Tibial nerve (tissue), 3 donors: ENCODE data around the gene LTF.
"Not testable (repeated sequence)": the region's sequence is repeated elsewhere in the genome, so short reads cannot be mapped to it uniquely, and the experiment has no call there.

Experiments used
- POLR2A ChIP-seq, 2 donors: fragments of 450-650 bp; IDR thresholded peaks; one replicate each; pipeline ENCODE4 v1.6.1; 2017; ENCODE audit warnings: antibody characterized with exemption in 2 of 2, mild to moderate bottlenecking in 2 of 2, moderate library complexity in 2 of 2
- TF ChIP-seq, protein P1 (sequence below), 5 experiments: fragments of 200-600 bp in 3 of 5; fragments of 450-650 bp in 2 of 5; sonication (generic) in 3 of 5; IDR thresholded peaks; one replicate each; pipeline ENCODE4 v1.5.1; 2016 to 2019; ENCODE audit warnings: antibody characterized with exemption in 5 of 5, mild to moderate bottlenecking in 3 of 5, moderate library complexity in 2 of 5

DNA sequence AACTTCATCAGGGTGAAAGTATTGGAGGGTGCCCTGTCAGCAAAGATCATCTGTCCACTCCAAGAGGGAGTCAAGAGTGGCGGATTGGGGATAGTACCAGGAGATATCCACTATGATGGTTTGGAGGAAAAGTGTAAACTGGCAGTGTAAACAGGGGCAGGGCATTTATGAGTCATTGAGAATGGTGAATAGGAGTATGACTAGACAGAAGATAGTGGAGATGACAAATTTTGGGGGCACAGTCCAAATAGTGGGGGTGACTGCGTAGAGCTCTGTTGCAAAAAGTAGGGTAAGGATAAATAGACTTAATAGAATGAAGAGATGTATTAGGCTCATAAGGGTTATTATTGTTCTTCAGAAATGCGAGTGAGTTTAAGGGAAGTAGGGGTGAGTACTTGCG, 75.9 kb downstream of the LTF start:
- TF ChIP-seq, protein P1, sequence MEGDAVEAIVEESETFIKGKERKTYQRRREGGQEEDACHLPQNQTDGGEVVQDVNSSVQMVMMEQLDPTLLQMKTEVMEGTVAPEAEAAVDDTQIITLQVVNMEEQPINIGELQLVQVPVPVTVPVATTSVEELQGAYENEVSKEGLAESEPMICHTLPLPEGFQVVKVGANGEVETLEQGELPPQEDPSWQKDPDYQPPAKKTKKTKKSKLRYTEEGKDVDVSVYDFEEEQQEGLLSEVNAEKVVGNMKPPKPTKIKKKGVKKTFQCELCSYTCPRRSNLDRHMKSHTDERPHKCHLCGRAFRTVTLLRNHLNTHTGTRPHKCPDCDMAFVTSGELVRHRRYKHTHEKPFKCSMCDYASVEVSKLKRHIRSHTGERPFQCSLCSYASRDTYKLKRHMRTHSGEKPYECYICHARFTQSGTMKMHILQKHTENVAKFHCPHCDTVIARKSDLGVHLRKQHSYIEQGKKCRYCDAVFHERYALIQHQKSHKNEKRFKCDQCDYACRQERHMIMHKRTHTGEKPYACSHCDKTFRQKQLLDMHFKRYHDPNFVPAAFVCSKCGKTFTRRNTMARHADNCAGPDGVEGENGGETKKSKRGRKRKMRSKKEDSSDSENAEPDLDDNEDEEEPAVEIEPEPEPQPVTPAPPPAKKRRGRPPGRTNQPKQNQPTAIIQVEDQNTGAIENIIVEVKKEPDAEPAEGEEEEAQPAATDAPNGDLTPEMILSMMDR (IDR thresholded peaks at IDR 0.05), result not testable (repeated sequence)
- not testable (repeated sequence) for TF ChIP-seq POLR2A (IDR thresholded peaks at IDR 0.05)
